Heart left ventricle (tissue), 16 donors: Measurements from ENCODE around the gene PCSK5. TPM values are rescaled to one million over a fixed set of nuclear protein-coding genes. Genes with fewer than 3 reads are reported as not detected.

ENCODE experiments used
- ATAC-seq, 4 donors: fragments of 200-7000 bp; cut with Tn5 transposase; one replicate each; pipeline ENCODE4 v1.9.1; 2020 to 2022; ENCODE audit warnings: moderate library complexity in 4 of 4, mild to moderate bottlenecking in 3 of 4, moderate number of reproducible peaks in 1 of 4
- DNase-seq, 5 donors: peaks; one replicate each; pipeline ENCODE4 v3.0.0-alpha.2; 2020
- H3K27ac ChIP-seq, 12 donors: fragments of 200-600 bp; sonication (generic) in 4 of 12; one replicate each; pipeline versions ENCODE4 v1.5.0 to v1.8.0; 2016 to 2022; ENCODE audit warnings: mild to moderate bottlenecking in 2 of 12
- H3K27me3 ChIP-seq, 9 donors: fragments of 200-600 bp; sonication (generic) in 2 of 9; one replicate each; pipeline versions ENCODE4 v1.5.1 to v1.8.0; 2016 to 2022; ENCODE audit warnings: mild to moderate bottlenecking in 3 of 9
- H3K36me3 ChIP-seq, 9 donors: fragments of 200-600 bp; sonication (generic) in 2 of 9; one replicate each; pipeline versions ENCODE4 v1.5.0 to v1.8.0; 2018 to 2022; ENCODE audit warnings: mild to moderate bottlenecking in 2 of 9
- H3K4me1 ChIP-seq, 12 donors: fragments of 200-600 bp; sonication (generic) in 4 of 12; one replicate each; pipeline versions ENCODE4 v1.5.0 to v1.8.0; 2016 to 2022; ENCODE audit warnings: mild to moderate bottlenecking in 3 of 12
- H3K4me3 ChIP-seq, 12 donors: fragments of 200-600 bp; sonication (generic) in 4 of 12; one replicate each; pipeline versions ENCODE4 v1.5.0 to v1.8.0; 2017 to 2022; ENCODE audit warnings: mild to moderate bottlenecking in 9 of 12, moderate library complexity in 4 of 12
- H3K9me3 ChIP-seq, 12 donors: fragments of 200-600 bp; sonication (generic) in 4 of 12; one replicate each; pipeline versions ENCODE4 v1.5.0 to v1.8.0; 2016 to 2022; ENCODE audit warnings: mild to moderate bottlenecking in 1 of 12
- POLR2A ChIP-seq, 2 donors: fragments of 450-650 bp; IDR thresholded peaks; one replicate each; pipeline ENCODE4 v1.6.1; 2017; ENCODE audit warnings: antibody characterized with exemption in 2 of 2, mild to moderate bottlenecking in 2 of 2, moderate library complexity in 2 of 2
- WGBS, 4 donors: extraction: QIAGEN DNeasy Blood & Tissue Kit in 2 of 4; methylation state at CpG; one replicate each; pipeline versions ENCODE4 v1.1.5 to v1.1.7; 2013 to 2018; 5-methylcytosine and 5-hydroxymethylcytosine counted together
- intact Hi-C, 10 donors: fragments of 100-400 bp; cut with DNase I; formaldehyde crosslinking; loops; one replicate each; pipeline versions ENCODE4 v1.11.1 to v1.14.2; 2022
- polyA plus RNA-seq, 2 donors: library from polyadenylated mRNA; stranded (reverse); fragments of 200-250 nt; gene quantifications; one replicate each; pipeline ENCODE4 v1.2.3, GENCODE V29; 2013
- total RNA-seq, 9 donors: library from RNA; depleted of rRNA in 2 of 9; stranded (reverse); fragments of >200 nt in 2 of 9; fragmentation: NEBNext Ultra II Directional in 3 of 9; extraction: Animal tissue kit (Norgen Biotek cat#: 25700) in 3 of 9; gene quantifications; one replicate each; pipeline versions ENCODE4 v1.1.0 to v1.2.4, GENCODE V29; 2016 to 2023
- TF ChIP-seq, protein P1 (sequence below), 12 donors: fragments of 200-600 bp; sonication (generic) in 4 of 12; IDR thresholded peaks; one replicate each; pipeline versions ENCODE4 v1.5.0 to v1.8.0; 2018 to 2022; ENCODE audit warnings: antibody characterized with exemption in 12 of 12, mild to moderate bottlenecking in 5 of 12
- donor health status: ischemic (EF 13 %, LVEDD 7.1; RV severe dilation, severe dysfunction).
- donor health status: healthy with polysubstance abuse.
- donor health status: DM: no; HTN: yes; CAD: no.
- donor health status: DM: no; HTN: no; CAD: no.
- donor health status: ischemic (EF 25% LVEDD 6.9; RV normal size, moderate dysfunction).
- donor health status: ischemic (EF 25% LVEDD 5.7; RV mildly dilated, moderate dysfunction).
- donor health status: healthy.
- donor health status: DM: yes; HTN: yes; CAD: no.
- donor health status: ischemic (EF 35%, LVEDD 5.7; RV mildly dilated, moderate dysfunction).
- donor health status: nonischemic (EF 11% LVEDD 7.7; RV severe dilation, severe dysfunction).
- donor health status: DM: yes; HTN: yes; CAD: no.
- donor health status: PGD.
- donor health status: ischemic (EF 29% LVEDD 5.4; RV normal size, mild dysfunction).
- donor health status: nonischemic (EF 23%, LVEDD 6.1; RV moderate dilation, normal function).

The PCSK5 gene
- total and polyA plus RNA-seq, 11 donors: 1.3 to 13.6 (median 5.9) TPM

DNA sequence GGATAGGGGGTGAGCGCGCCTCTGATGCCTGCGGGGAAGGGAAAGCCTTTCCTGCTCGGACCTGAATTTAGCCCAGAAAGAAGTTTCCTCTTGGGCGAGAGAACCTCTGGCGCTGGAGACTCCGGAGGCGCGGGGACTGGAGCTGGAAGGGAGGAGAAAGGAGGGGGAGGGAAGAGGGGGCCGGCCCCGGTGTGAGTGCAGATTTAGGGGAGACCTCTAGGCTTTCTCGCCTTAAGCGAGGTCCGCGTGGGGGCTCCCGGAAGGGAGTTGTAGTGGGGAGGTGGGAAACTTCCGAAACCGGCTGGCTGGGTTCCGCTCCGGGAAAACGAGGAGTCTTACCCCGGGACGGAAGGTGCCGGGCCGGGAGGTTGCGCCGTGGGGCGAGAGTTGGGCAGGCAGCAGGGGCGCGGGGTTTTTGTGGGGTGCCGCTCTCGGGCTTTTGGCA is 1.3 kb downstream of the PCSK5 start:
- H3K9me3 ChIP-seq: no peaks in the 10 kb centered on the region
- H3K27ac ChIP-seq: peak overlapping the region in 7 of 12 donors; percentile 17 to 89 (median 83)
- intact Hi-C loops: loop anchor here in 2 of 10 donors (10.0 kb wide), 2 partner anchors 403 to 413 kb away; no protein-coding TSS in a partner anchor
- ATAC-seq (no peak), DNase-seq (peak in 4 of 5 donors; percentile 10 to 69 (median 25))
- WGBS, 4 donors: 0 to 1% (median 1%) methylated on average over 31 to 32 of the region's 32 CpGs
- peaks cover 0 to 10% (median 0%) of the 10 kb centered on the region in 9 donors for H3K27me3 ChIP-seq
- peaks cover 0 to 39% (median 19%) of the 10 kb centered on the region in 12 donors for H3K4me1 ChIP-seq
- H3K36me3 ChIP-seq: no peaks in the 10 kb centered on the region
- H3K4me3 ChIP-seq: peak overlapping the region; percentile 67 to 96 (median 84)
- TF ChIP-seq, protein P1, sequence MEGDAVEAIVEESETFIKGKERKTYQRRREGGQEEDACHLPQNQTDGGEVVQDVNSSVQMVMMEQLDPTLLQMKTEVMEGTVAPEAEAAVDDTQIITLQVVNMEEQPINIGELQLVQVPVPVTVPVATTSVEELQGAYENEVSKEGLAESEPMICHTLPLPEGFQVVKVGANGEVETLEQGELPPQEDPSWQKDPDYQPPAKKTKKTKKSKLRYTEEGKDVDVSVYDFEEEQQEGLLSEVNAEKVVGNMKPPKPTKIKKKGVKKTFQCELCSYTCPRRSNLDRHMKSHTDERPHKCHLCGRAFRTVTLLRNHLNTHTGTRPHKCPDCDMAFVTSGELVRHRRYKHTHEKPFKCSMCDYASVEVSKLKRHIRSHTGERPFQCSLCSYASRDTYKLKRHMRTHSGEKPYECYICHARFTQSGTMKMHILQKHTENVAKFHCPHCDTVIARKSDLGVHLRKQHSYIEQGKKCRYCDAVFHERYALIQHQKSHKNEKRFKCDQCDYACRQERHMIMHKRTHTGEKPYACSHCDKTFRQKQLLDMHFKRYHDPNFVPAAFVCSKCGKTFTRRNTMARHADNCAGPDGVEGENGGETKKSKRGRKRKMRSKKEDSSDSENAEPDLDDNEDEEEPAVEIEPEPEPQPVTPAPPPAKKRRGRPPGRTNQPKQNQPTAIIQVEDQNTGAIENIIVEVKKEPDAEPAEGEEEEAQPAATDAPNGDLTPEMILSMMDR (IDR thresholded peaks at IDR 0.05): no peak
- TF ChIP-seq POLR2A (IDR thresholded peaks at IDR 0.05): no peak

DNA sequence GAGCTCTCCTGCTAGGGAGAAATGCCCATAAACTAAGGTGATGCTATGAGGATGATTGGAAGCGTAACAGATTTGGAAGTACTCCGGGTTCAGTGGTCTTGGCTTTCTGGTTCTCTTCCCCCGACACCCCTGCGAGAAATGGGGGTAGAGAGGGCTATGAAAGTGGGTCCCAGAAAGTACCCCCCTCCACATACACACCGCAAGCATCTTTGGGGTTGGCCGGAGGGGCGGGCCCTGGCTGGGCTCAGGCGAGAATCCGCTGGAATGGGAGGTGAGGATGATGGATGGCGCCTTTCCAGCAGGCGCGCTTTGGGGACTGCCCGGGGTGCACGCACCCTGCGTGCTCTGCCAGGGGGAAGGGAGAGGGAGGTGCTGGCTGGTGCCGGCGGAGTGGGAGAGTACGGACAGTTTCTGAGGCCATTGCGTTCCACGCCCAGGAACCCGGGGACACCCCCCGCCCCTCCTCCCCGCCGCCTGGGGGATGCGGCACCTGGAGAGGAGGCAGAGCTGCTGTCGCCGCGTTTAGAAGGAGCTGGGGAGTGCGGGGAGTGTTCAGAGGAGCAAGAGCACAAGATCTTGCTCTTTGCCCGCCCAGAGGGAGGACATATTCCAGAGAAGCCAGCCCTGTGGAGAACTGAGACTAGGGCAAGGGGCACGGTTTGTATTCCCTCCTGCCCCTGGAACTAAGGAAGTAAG is 1.9 kb downstream of the PCSK5 start:
- Histone ChIP-seq H3K4me3 (peak overlapping the region; percentile 67 to 96 (median 84)), H3K4me1 (peaks cover 0 to 44% (median 22%) of the 10 kb centered on the region in 12 donors), H3K36me3 (no peaks in the 10 kb centered on the region), H3K27ac (peak overlapping the region in 4 of 12 donors; percentile 28 to 89 (median 86)), H3K9me3 (no peaks in the 10 kb centered on the region), H3K27me3 (peaks cover 0 to 10% (median 0%) of the 10 kb centered on the region in 9 donors)
- DNase-seq (peak; percentile 16 to 68 (median 35)), ATAC-seq (no peak)
- intact Hi-C loops: loop anchor here in 2 of 10 donors (10.0 kb wide), 2 partner anchors 402 to 412 kb away; no protein-coding TSS in a partner anchor
- WGBS, 4 donors: 1 to 2% (median 1%) methylated on average over 21 to 31 of the region's 31 CpGs
- TF ChIP-seq POLR2A (IDR thresholded peaks at IDR 0.05): no peak
- TF ChIP-seq, protein P1 (IDR thresholded peaks at IDR 0.05): no peak

DNA sequence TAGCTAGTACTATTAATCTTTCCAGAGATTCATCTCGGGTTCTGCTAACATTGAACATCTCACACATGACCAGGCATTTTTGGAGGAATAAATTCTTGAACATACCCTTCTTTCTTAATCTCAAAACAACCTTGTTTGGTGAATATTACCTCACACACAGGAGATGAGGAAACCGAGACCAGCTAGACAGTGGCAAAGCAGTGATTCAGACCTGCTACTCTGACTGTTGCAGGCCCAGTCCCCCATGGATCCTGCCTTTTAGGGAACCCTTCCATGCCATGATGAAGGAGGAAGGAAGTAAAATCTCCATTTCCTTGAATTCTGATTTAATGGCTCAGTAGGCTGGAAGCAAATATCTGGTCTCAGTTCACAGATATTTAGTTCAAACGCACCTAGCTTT is 2.6 kb downstream of the PCSK5 start:
- Histone ChIP-seq H3K4me1 (peaks cover 0 to 44% (median 22%) of the 10 kb centered on the region in 12 donors), H3K4me3 (peak overlapping the region in 10 of 12 donors; percentile 68 to 96 (median 85)), H3K9me3 (no peaks in the 10 kb centered on the region), H3K27me3 (peaks cover 0 to 10% (median 0%) of the 10 kb centered on the region in 9 donors), H3K27ac (no peak overlapping the region), H3K36me3 (no peaks in the 10 kb centered on the region)
- TF ChIP-seq POLR2A (IDR thresholded peaks at IDR 0.05): no peak
- no peak for DNase-seq
- intact Hi-C loops: loop anchor here in 2 of 10 donors (10.0 kb wide), 2 partner anchors 402 to 412 kb away; no protein-coding TSS in a partner anchor
- ATAC-seq: no peak
- 74 to 83% (median 77%) methylated on average over 3 of the region's 3 CpGs for WGBS, 4 donors

DNA sequence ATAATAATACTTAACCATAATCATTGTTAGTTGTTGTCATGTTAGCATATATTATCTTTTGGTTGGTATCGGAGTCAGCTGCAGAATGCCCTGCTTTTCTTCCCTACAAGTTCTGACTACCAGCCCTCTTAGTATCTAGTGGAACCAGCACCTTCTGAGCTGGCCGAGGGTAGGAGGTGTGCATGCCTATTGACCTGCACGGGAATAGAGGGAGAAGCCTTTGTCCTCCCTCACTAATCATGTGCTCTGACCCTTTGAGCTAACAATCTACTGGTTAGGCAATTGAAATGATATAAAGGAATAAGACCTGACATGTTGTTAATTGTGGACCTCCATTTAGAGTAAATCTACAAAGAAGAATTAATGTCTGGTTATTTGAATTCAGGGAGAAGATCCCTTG is 4.1 kb downstream of the PCSK5 start:
- no peak overlapping the region for H3K27ac ChIP-seq
- 86 to 93% (median 88%) methylated on average over 3 of the region's 3 CpGs for WGBS, 4 donors
- H3K36me3 ChIP-seq: no peaks in the 10 kb centered on the region
- H3K9me3 ChIP-seq: no peaks in the 10 kb centered on the region
- TF ChIP-seq POLR2A (IDR thresholded peaks at IDR 0.05): no peak
- TF ChIP-seq, protein P1 (IDR thresholded peaks at IDR 0.05): no peak
- ATAC-seq: no peak
- DNase-seq: no peak
- H3K4me1 ChIP-seq: peaks cover 0 to 40% (median 17%) of the 10 kb centered on the region in 12 donors
- peak overlapping the region in 4 of 12 donors; percentile 85 to 96 (median 90) for H3K4me3 ChIP-seq
- intact Hi-C loops: loop anchor here in 2 of 10 donors (10.0 kb wide), 2 partner anchors 400 to 410 kb away; no protein-coding TSS in a partner anchor
- peaks cover 0 to 10% (median 0%) of the 10 kb centered on the region in 9 donors for H3K27me3 ChIP-seq
